GM12878 (cell line): ENCODE data around the gene TNFRSF8. TPM values are rescaled to one million over a fixed set of nuclear protein-coding genes. Genes with fewer than 3 reads are reported as not detected.

Experiments used
- ATAC-seq: fragments of 200-7000 bp; cut with Tn5 transposase; 3 replicates; pipeline ENCODE4 v1.9.1; 2020; ENCODE audit warnings: mild to moderate bottlenecking, moderate library complexity
- BruUV-seq: library from RNA; stranded (reverse); fragments of 400-500 nt; replicated peaks from 2 replicates; lab custom pipeline; 2021; lab: Mats Ljungman, UMichigan
- CTCF ChIA-PET: fragments of 300-600 bp; sonication (Branson Sonifier 250); formaldehyde crosslinking; extraction: SDS; loops from one replicate; lab custom pipeline; 2021; ENCODE audit warnings: inconsistent platforms; lab: Yijun Ruan, JAX
- POLR2A ChIA-PET: fragments of 350-600 bp; formaldehyde crosslinking; extraction: SDS; loops from one replicate; lab custom pipeline; 2021; ENCODE audit warnings: inconsistent platforms; lab: Charles Lee
- RAD21 ChIA-PET: fragments of 300-600 bp; sonication (Branson Sonifier 250); formaldehyde crosslinking; loops from one replicate; lab custom pipeline; 2023; ENCODE audit warnings: antibody characterized with exemption; ENCODE audit not compliant: unreplicated experiment; lab: Charles Lee
- SMC1A ChIA-PET: fragments of 300-600 bp; sonication (Branson Sonifier 250); formaldehyde crosslinking; loops from one replicate; lab custom pipeline; 2023; ENCODE audit not compliant: unreplicated experiment, uncharacterized antibody; lab: Charles Lee
- DNase-seq: peaks from one replicate; pipeline ENCODE4 v3.0.0-alpha.2; 2011; ENCODE audit warnings: low read depth, low spot score
- FAIRE-seq: peaks from 3 replicates; lab custom pipeline; 2011; peaks lifted over from hg19 to GRCh38; lab: Jason Lieb, UNC
- H2AFZ ChIP-seq: 2 replicates; pipeline ENCODE4 v1.6.0; 2011; ENCODE audit warnings: low read depth, low read length, control low read depth; ENCODE audit not compliant: control insufficient read depth
- H3K27ac ChIP-seq: 2 replicates; pipeline ENCODE4 v1.5.1; 2011; ENCODE audit warnings: control low read depth; ENCODE audit not compliant: control insufficient read depth, insufficient read depth
- H3K27me3 ChIP-seq, 2 experiments: replicated peaks in 1 of 2; 2 replicates each; pipeline versions ENCODE4 v1.6.0 to v1.6.1; 2011; ENCODE audit warnings: low read length in 1 of 2; ENCODE audit not compliant: control insufficient read depth in 2 of 2, insufficient read depth in 2 of 2
- H3K36me3 ChIP-seq, 2 experiments: 2 replicates each; pipeline ENCODE4 v1.5.1; 2011; ENCODE audit warnings: low read length in 1 of 2; ENCODE audit not compliant: control insufficient read depth in 2 of 2, insufficient read depth in 2 of 2
- H3K4me1 ChIP-seq: 2 replicates; pipeline ENCODE4 v1.6.1; 2011; ENCODE audit warnings: mild to moderate bottlenecking, low read length, moderate library complexity, mixed read lengths; ENCODE audit not compliant: control insufficient read depth, insufficient read depth
- H3K4me2 ChIP-seq: 2 replicates; pipeline ENCODE4 v1.6.0; 2011; ENCODE audit warnings: control low read depth; ENCODE audit not compliant: control insufficient read depth, insufficient read depth
- H3K4me3 ChIP-seq: fragments of 200-600 bp; sonication (generic); 2 replicates; pipeline ENCODE4 v1.5.1; 2016
- H3K79me2 ChIP-seq: 2 replicates; pipeline ENCODE4 v1.6.0; 2011; ENCODE audit warnings: low read length; ENCODE audit not compliant: control insufficient read depth, insufficient read depth
- H3K9ac ChIP-seq: 2 replicates; pipeline ENCODE4 v1.8.0; 2011; ENCODE audit warnings: low read length, control low read depth, mixed read lengths; ENCODE audit not compliant: control insufficient read depth, insufficient read depth
- H3K9me3 ChIP-seq: replicated peaks from 3 replicates; pipeline ENCODE4 v1.5.1; 2011; ENCODE audit warnings: mild to moderate bottlenecking, low read length; ENCODE audit not compliant: control insufficient read depth, insufficient read depth
- H4K20me1 ChIP-seq: 2 replicates; pipeline ENCODE4 v1.6.0; 2011; ENCODE audit not compliant: control insufficient read depth, insufficient read depth
- ATF3 ChIP-seq: IDR thresholded peaks from 2 replicates; pipeline ENCODE4 v1.6.1; 2011; ENCODE audit warnings: low read depth, mild to moderate bottlenecking, low read length, moderate library complexity, borderline replicate concordance; ENCODE audit errors: extremely low read depth
- ATF7 ChIP-seq: fragments of 450-650 bp; IDR thresholded peaks from 2 replicates; pipeline ENCODE4 v1.6.1; 2016; ENCODE audit warnings: low read depth, mild to moderate bottlenecking
- BCL11A ChIP-seq: IDR thresholded peaks from 2 replicates; pipeline ENCODE4 v1.6.1; 2011; ENCODE audit warnings: low read depth, low read length
- BMI1 ChIP-seq: fragments of 450-650 bp; IDR thresholded peaks from 2 replicates; pipeline ENCODE4 v1.6.1; 2016; ENCODE audit warnings: mild to moderate bottlenecking, moderate library complexity, borderline replicate concordance
- CHD1 ChIP-seq: IDR thresholded peaks from 2 replicates; pipeline ENCODE4 v1.6.1; 2012; ENCODE audit warnings: low read depth, low read length, improper control_type of control experiment
- IRF4 ChIP-seq: IDR thresholded peaks from 2 replicates; pipeline ENCODE4 v1.6.1; 2011; ENCODE audit warnings: low read depth, low read length
- JUNB ChIP-seq: IDR thresholded peaks from 2 replicates; pipeline ENCODE4 v1.6.1; 2016; ENCODE audit warnings: antibody characterized with exemption, mild to moderate bottlenecking
- NR2C1 ChIP-seq: fragments of 450-650 bp; IDR thresholded peaks from 2 replicates; pipeline ENCODE4 v1.6.1; 2017; ENCODE audit warnings: antibody characterized with exemption, mild to moderate bottlenecking, moderate library complexity
- PAX5 ChIP-seq: IDR thresholded peaks from 2 replicates; pipeline ENCODE4 v1.6.1; 2011; ENCODE audit warnings: low read depth, low read length, borderline replicate concordance
- PKNOX1 ChIP-seq: fragments of 450-650 bp; IDR thresholded peaks from 2 replicates; pipeline ENCODE4 v1.6.1; 2016; ENCODE audit warnings: mild to moderate bottlenecking
- RAD51 ChIP-seq: fragments of 450-650 bp; IDR thresholded peaks from 2 replicates; pipeline ENCODE4 v1.6.1; 2016; ENCODE audit warnings: moderate library complexity, mild to moderate bottlenecking, inconsistent platforms
- RELB ChIP-seq: fragments of 450-650 bp; IDR thresholded peaks from 2 replicates; pipeline ENCODE4 v1.6.1; 2017; ENCODE audit warnings: low read depth, mild to moderate bottlenecking, moderate library complexity
- SMC3 ChIP-seq: IDR thresholded peaks from 2 replicates; pipeline ENCODE4 v1.6.1; 2011; ENCODE audit warnings: low read length, improper control_type of control experiment, borderline replicate concordance
- SPI1 ChIP-seq: IDR thresholded peaks from 2 replicates; pipeline ENCODE4 v1.6.1; 2011; ENCODE audit warnings: low read depth, mild to moderate bottlenecking, low read length, moderate library complexity, borderline replicate concordance; ENCODE audit not compliant: insufficient read depth
- ZNF687 ChIP-seq: fragments of 450-650 bp; IDR thresholded peaks from 2 replicates; pipeline ENCODE4 v1.6.1; 2017; ENCODE audit warnings: mild to moderate bottlenecking, moderate library complexity
- WGBS: methylation state at CpG from one replicate; pipeline ENCODE4 v1.1.6; 2016; ENCODE audit warnings: low lambda C conversion rate; ENCODE audit not compliant: insufficient replicate concordance, insufficient coverage; ENCODE audit errors: missing lambda C conversion rate; 5-methylcytosine and 5-hydroxymethylcytosine counted together
- in situ Hi-C: fragments of 300-500 bp; cut with MboI; formaldehyde crosslinking; loops from 9 replicates; pipeline ENCODE4 v1.14.3; 2018; ENCODE audit warnings: mixed read lengths
- intact Hi-C: fragments of 100-400 bp; cut with micrococcal nuclease; formaldehyde crosslinking; loops from one replicate; pipeline ENCODE4 v1.14.2; 2022; ENCODE audit not compliant: unreplicated experiment
- polyA plus RNA-seq, 11 experiments: library from polyadenylated mRNA; depleted of rRNA in 4 of 11; unstranded in 6 of 11; stranded (reverse) in 5 of 11; fragments of >200 nt; fragmentation: Nextera tagmentation in 4 of 11; fragmentation: Illumina TruSeq in 1 of 11; extraction: Ambion mirVana in 4 of 11; extraction: Trizol in 1 of 11; gene quantifications; 1 replicate in 1 of 11; 2 replicates in 10 of 11; pipeline versions ENCODE4 v1.2.1 to v1.2.3, GENCODE V29; 2011 to 2016; ENCODE audit warnings: inconsistent platforms in 2 of 11, missing spikeins in 2 of 11, low read depth in 1 of 11
- total RNA-seq, 4 experiments: library from RNA; depleted of rRNA in 3 of 4; stranded (reverse); fragments of >200 nt in 3 of 4; fragmentation: Illumina TruSeq in 1 of 4; extraction: Trizol in 1 of 4; gene quantifications; 2 replicates each; pipeline versions ENCODE4 v1.2.1 to v1.2.3, GENCODE V29; 2013 to 2021

Gene TNFRSF8
- total and polyA plus RNA-seq, 10 of the 15 experiments (the other 5 are each of a cell fraction or from before 2014, with no cell fraction given) = 9.8 to 114 (median 58.8) TPM

- peak overlapping the region; percentile 52 for H3K9ac ChIP-seq
- SMC1A ChIA-PET = interaction anchor here (0.8 to 19.3 kb wide), 9 partner anchors 8 to 120 kb away, joined by 3 to 347 read pairs (median 6); partner anchors contain the start of gene TNFRSF1B
- H3K4me2 ChIP-seq = peak overlapping the region; percentile 71
- TF ChIP-seq CHD1 (0 out of 2 replicates have a peak, but pooled peaks have one; percentile 46), ZNF687 (peak; percentile 69; the same call in 1 of the 2 replicates), RAD51 (no peak; the same call in 1 of the 2 replicates), NR2C1 (no peak), BMI1 (peak; percentile 25; the same call in 1 of the 2 replicates), ATF7 (peak; percentile 59; the same call in 1 of the 2 replicates), PKNOX1 (0 out of 2 replicates have a peak, but pooled peaks have one; percentile 20), SPI1 (peak; percentile 67; the same call in 1 of the 2 replicates), RELB (peak; percentile 87), PAX5 (no peak), SMC3 (peak; percentile 14; the same call in 1 of the 2 replicates), IRF4 (no peak), BCL11A (0 out of 2 replicates have a peak, but pooled peaks have one; percentile 23), ATF3 (no peak), JUNB (peak; percentile 49)
Observed at GRCh38 chr1:12157366-12158231, 94.5 kb downstream of the TNFRSF8 start.

More at GRCh38 chr1:12157366-12158231, 94.5 kb downstream of the TNFRSF8 start:
- in situ Hi-C loops = loop anchor here (25.0 kb wide), 1 partner anchor 1580 kb away; no protein-coding TSS in a partner anchor
- RAD21 ChIA-PET = interaction anchor here (0.6 to 2.3 kb wide), 14 partner anchors 8 to 137 kb away, joined by 3 to 24 read pairs (median 4); no protein-coding TSS in a partner anchor
- no peaks in the 10 kb centered on the region for H3K79me2 ChIP-seq
- CTCF ChIA-PET = interaction anchor here (1.0 to 2.1 kb wide), 9 partner anchors 9 to 78 kb away, joined by 3 to 6 read pairs (median 4); partner anchors contain the start of gene TNFRSF1B
- H3K36me3 ChIP-seq = no peaks in the 10 kb centered on the region
- no peaks in the 10 kb centered on the region for H4K20me1 ChIP-seq
- no peaks in the 10 kb centered on the region for H3K27me3 ChIP-seq
- peak; percentile 37 for ATAC-seq
- DNase-seq = no peak
- POLR2A ChIA-PET = interaction anchor here (0.5 to 3.6 kb wide), 8 partner anchors 7 to 155 kb away, joined by 3 to 20 read pairs (median 7); no protein-coding TSS in a partner anchor
- peak overlapping the region; percentile 7; the same call in 1 of the 2 replicates for H3K4me3 ChIP-seq
- 10% methylated on average over 10 of the region's 10 CpGs for WGBS
- peak overlapping the region; percentile 65 for H3K27ac ChIP-seq
- FAIRE-seq = peak; percentile 62
- intact Hi-C loops = no loop called here
- no TSS peak for BruUV-seq
- no peaks in the 10 kb centered on the region for H3K9me3 ChIP-seq
- H3K4me1 ChIP-seq = peaks cover 66% of the 10 kb centered on the region
- H2AFZ ChIP-seq = no peak overlapping the region; the same call in 1 of the 2 replicates
